HEK293T (cell line): ENCODE data around the gene TYMP.

Experiments used
- ARNT ChIP-seq: fragments of 450-650 bp; IDR thresholded peaks from 2 replicates; pipeline ENCODE4 v1.6.1; 2017; ENCODE audit warnings: mild to moderate bottlenecking
- BHLHE40 ChIP-seq: fragments of 450-650 bp; IDR thresholded peaks from 2 replicates; pipeline ENCODE4 v1.6.1; 2016; ENCODE audit warnings: mild to moderate bottlenecking, moderate library complexity, borderline replicate concordance
- ELF4 ChIP-seq: fragments of 450-650 bp; IDR thresholded peaks from 2 replicates; pipeline ENCODE4 v1.6.1; 2017; ENCODE audit warnings: antibody characterized with exemption
- FOXA1 ChIP-seq: fragments of 450-650 bp; IDR thresholded peaks from 2 replicates; pipeline ENCODE4 v1.6.1; 2016; ENCODE audit warnings: mild to moderate bottlenecking
- FOXK2 ChIP-seq: fragments of 450-650 bp; IDR thresholded peaks from 2 replicates; pipeline ENCODE4 v1.6.1; 2016; ENCODE audit warnings: mild to moderate bottlenecking
- FOXM1 ChIP-seq: fragments of 450-650 bp; IDR thresholded peaks from 2 replicates; pipeline ENCODE4 v1.6.1; 2017; ENCODE audit warnings: mild to moderate bottlenecking, borderline replicate concordance
- HDGF ChIP-seq: fragments of 450-650 bp; IDR thresholded peaks from 2 replicates; pipeline ENCODE4 v1.6.1; 2017; ENCODE audit warnings: antibody characterized with exemption, borderline replicate concordance
- NFRKB ChIP-seq: fragments of 450-650 bp; IDR thresholded peaks from 2 replicates; pipeline ENCODE4 v1.6.1; 2016; ENCODE audit warnings: mild to moderate bottlenecking, moderate library complexity
- SP1 ChIP-seq: fragments of 450-650 bp; IDR thresholded peaks from 2 replicates; pipeline ENCODE4 v1.6.1; 2017
- SUZ12 ChIP-seq: fragments of 450-650 bp; IDR thresholded peaks from 2 replicates; pipeline ENCODE4 v1.6.1; 2016; ENCODE audit warnings: mild to moderate bottlenecking
- ZNF384 ChIP-seq: fragments of 450-650 bp; IDR thresholded peaks from 2 replicates; pipeline ENCODE4 v1.6.1; 2016

DNA sequence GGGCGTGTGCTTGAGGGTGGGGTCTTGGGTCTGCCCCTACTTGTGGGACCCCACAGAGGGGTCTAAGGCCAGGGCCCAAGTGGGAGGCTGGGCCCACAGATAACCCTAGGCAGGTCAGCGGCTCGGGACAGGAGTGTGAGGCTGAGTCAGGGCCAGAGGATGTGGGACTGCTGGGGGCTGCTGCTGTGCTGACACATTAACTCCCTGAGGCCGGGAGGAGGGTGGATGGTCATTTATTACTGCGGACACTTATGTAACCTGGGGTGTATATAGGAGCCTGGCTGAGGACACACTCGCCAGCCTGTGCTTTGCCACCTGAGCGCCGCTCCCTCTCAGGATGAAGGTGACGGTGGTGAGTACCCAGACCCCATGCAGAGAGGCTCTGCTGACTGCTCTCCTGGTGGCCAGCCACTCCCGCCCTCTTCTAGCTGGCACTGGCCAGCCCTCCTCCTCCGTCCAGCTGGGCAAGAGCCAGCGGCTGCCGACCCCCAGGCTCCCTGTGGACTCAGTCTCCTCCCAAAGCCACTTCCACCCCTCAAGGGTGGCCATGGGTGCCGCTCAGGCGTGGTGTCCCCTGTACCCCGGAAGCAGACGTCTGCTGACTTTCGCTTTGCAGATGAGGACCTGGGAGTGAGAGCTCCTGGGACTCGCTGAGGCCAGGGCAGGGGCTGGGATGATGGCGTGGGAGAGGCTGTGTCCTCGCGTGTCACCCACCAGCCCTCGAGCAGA, 43.1 kb downstream of the TYMP start, which contains the start of gene MIOX:
- TF ChIP-seq HDGF (no peak), SUZ12 (no peak), ELF4 (no peak), SP1 (no peak), ARNT (no peak), BHLHE40 (no peak), FOXM1 (no peak), FOXA1 (no peak), FOXK2 (no peak), ZNF384 (no peak), NFRKB (no peak)
